CD4-positive, alpha-beta T cell treated with Interferon gamma for 1 hour (primary cell): ENCODE data around the gene INO80B.
"Not testable (repeated sequence)": the region's sequence is repeated elsewhere in the genome, so short reads cannot be mapped to it uniquely, and the experiment has no call there.

Source experiments
- DNase-seq: peaks from one replicate; pipeline ENCODE4 v3.0.0-alpha.2; 2020

INO80B gene

GRCh38 chr2:74450570-74451190, 4.2 kb upstream of the INO80B start:
- no peak for DNase-seq

GRCh38 chr2:74457129-74457548, 2.3 kb downstream of the INO80B start:
- DNase-seq = no peak

GRCh38 chr2:74457549-74458131, 2.8 kb downstream of the INO80B start:
- DNase-seq = peak; percentile 86

- peak; percentile 100 for DNase-seq
Observed at GRCh38 chr2:74458132-74458937, 3.4 kb downstream of the INO80B start, which contains the start of gene WBP1. Gene WBP1 (plus strand): TSS chr2:74458438. CDS start chr2:74458603, 165 bp downstream.

- no peak for DNase-seq
Observed at GRCh38 chr2:74458938-74459363, 4.1 kb downstream of the INO80B start.

- not testable (repeated sequence) for DNase-seq
Observed at GRCh38 chr2:74459503-74460118, 4.7 kb downstream of the INO80B start.

GRCh38 chr2:74460187-74460586, 5.3 kb downstream of the INO80B start:
- not testable (repeated sequence) for DNase-seq

GRCh38 chr2:74461187-74462053, 6.5 kb downstream of the INO80B start:
- no peak for DNase-seq

GRCh38 chr2:74462054-74462785, 7.3 kb downstream of the INO80B start:
- DNase-seq = no peak

GRCh38 chr2:74462786-74463105, 7.9 kb downstream of the INO80B start:
- no peak for DNase-seq

- DNase-seq = no peak
Observed at GRCh38 chr2:74464406-74464805, 9.5 kb downstream of the INO80B start.

- DNase-seq = not testable (repeated sequence)
Observed at GRCh38 chr2:74470742-74471141, 15.9 kb downstream of the INO80B start.

GRCh38 chr2:74471332-74472065, 16.6 kb downstream of the INO80B start:
- no peak for DNase-seq

GRCh38 chr2:74472086-74472944, 17.4 kb downstream of the INO80B start, which contains the start of gene MRPL53:
Gene MRPL53 (minus strand): TSS chr2:74472680. CDS start chr2:74472660, 20 bp downstream.
- peak; percentile 94 for DNase-seq

- no peak for DNase-seq
Observed at GRCh38 chr2:74472945-74473258, 18.0 kb downstream of the INO80B start.

- no peak for DNase-seq
Observed at GRCh38 chr2:74474481-74474880, 19.6 kb downstream of the INO80B start.

GRCh38 chr2:74474899-74475298, 20.0 kb downstream of the INO80B start:
- DNase-seq = no peak

GRCh38 chr2:74481431-74481830, 26.5 kb downstream of the INO80B start:
- no peak for DNase-seq

- DNase-seq = peak; percentile 58
Observed at GRCh38 chr2:74481961-74482800, 27.3 kb downstream of the INO80B start.
